HG02973 (cell line): ENCODE results near the gene AGXT.

ENCODE experiments used
- ATAC-seq: cut with Tn5 transposase; IDR thresholded peaks from one replicate; pipeline ENCODE4 v1.9.1; 2021; ENCODE audit warnings: moderate library complexity; ENCODE audit not compliant: unreplicated experiment

The AGXT gene

GRCh38 chr2:240868286-240869108 is at the start of gene AGXT:
Gene AGXT, plus strand, starts transcription at chr2:240868824. Its CDS starts 42 bp downstream, at chr2:240868866.
- ATAC-seq, result no peak

DNA sequence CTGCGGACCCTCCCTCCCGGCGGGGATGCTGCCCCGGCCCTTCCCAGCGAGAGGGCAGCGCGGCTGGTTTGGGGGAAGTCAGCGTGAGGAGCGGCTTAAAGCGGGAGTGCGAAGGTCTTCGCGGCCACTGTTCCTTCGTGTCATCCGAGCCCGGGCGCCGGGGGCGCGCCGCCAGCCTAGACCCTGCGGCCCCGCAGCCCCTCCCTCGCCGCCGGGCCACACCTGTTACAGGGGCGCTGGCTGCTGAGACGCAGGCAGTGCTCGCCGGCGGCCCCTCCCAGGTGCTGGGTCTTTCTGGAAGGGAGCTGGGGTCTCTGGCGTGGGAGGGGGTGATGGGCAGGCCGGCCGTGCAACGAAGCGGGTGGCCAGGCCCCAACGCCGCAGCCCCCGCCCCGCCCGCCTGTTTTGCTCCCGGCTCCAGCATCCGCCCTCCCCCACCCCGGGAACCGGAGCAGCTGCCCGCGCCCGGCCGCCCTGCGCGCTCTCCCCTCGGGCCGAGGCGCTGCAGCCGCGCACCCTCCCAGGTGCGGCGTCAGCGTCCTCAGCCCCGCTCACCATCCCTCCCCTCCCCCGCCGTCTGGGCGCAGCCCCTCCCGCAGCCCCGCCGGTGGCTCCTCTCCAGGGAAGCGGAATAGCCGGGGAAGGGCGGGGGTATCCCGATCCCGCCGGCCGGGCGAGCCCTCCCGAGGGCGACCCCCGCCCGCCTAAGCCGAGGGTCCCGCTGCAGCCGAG is 49.3 kb upstream of the AGXT start:
- ATAC-seq, result no peak

GRCh38 chr2:240819858-240820606 is 48.6 kb upstream of the AGXT start, which contains the start of gene KIF1A:
Gene KIF1A, minus strand, starts transcription at chr2:240820219. Its CDS starts 22,467 bp downstream, at chr2:240797752.
- no peak for ATAC-seq

DNA sequence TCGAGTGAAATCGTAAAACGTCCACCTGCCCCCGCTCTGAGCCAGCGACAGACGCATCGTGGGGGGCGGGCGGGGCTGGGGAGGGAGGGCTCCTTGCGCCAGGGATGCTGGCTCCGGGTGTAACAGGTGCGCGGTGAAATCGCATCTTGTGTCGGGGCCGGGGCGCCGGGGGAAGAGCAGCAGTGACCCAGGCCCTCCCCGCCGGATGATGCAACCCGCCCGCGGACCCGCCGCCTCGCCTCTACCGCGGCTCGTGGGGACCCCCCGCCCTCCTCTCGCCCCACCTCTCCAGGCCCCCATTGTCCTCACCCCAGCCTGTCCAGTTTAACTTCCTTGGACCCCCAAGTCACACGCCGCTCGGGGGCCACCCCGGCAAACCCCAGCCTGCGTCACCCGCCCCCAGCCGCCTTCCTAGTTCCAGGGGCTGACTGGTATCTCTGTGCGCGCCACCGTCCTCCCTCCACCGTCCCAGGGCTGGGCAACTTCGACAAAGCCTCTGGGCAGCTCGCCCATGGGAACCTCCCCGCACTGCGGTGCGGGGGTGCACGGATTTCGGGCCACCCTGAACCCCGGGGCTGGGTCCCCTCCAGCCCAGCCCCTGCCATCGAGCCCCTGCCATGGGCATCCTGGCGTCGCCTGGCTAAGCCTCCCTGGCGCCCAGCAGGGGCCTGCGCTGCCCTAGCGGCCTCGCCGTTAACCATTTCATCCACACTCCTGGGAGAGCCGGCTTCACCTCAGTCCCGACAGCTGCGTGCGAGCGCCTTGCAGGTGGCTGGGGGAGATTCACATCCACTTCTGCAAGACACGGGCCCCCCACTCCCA is 47.8 kb upstream of the AGXT start:
- ATAC-seq, result no peak

DNA sequence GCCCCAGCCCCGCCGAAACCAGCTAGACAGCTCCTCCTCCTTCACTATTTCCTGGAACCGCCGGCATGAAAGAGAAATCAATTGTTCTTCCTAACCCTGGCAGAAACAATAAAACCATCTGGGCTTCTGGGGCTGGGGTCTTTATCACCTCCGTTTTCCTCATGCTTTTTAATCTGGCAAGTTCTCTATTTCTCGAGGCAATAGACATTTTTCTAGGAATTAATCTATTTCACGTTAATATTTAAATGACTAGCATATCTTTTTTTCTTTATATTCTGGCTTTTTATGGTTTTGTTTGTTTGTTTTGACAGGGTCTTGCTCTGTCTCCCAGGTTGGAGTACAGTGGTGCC is 47.2 kb upstream of the AGXT start:
- no peak for ATAC-seq

DNA sequence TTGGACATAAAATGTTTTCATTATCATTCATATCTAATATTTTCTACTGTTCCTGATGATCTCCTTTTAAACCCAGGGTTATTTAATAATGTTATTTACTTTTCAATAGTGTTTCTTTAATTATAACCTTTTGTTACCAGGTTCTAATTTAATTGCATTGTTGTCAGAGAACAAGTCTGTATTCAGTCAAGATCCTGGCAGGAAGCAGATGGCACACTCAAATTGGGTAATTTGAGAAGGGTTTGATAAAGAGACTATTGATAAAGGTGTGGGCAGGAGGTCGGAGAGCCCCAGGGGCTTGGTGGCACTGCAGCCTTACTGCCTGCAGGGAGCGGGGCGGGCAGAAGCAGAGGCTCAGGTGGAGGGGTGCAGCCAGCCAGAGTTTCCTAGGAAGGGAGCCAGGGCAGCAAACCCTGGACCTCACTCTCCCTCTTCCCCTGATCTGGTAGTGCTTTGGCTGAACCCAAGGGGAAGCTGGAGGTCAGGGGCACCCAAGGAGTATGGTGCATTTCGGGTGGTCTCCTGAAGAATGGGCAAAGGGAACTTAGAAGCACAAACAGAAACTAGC is 46.3 kb upstream of the AGXT start:
- ATAC-seq, result no peak

- no peak for ATAC-seq
Observed at GRCh38 chr2:240823449-240824336, 44.9 kb upstream of the AGXT start.

DNA sequence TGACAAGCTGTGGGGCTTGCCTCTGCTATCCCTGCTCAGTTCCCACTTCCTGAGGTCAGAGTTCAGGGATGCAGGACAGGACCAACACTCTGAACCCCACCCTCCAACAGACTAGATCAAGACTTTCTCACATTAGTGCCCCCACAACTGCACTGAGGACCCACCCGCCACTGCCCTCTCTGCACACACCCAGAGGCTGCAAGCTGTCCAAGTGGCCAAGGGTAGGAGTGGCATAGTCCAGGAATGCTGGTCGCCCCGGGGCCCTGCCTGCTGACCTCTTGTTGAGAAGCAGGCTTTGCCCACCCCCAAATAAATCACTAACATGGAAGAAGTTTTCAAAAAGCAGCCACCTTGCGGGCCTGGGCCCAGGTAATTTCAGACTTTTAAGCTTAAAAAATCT is 43.1 kb upstream of the AGXT start:
- ATAC-seq, result no peak

GRCh38 chr2:240831594-240832204 is 36.9 kb upstream of the AGXT start:
- no peak for ATAC-seq

DNA sequence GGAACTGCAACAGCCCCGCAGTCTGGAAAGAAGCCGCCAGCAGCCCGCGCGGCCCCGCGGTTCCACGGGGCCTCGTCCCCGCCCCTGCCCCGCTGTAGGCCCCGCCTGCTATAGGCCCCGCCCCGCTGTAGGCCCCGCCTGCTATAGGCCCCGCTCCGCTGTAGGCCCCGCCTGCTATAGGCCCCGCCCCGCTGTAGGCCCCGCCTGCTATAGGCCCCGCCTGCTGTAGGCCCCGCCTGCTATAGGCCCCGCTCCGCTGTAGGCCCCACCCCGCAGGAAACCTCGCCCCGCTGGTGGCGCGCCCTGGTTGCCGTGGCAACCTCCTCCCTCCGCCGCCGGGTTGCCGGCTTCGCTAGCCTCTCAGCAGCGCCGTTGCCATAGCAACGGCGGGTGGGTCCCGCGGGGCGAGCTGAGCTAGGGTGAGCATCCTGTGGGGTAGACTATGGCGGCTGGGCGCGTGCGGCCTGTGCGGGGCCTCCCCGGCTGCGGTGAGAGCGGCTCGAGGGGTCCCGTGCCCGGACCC is 36.4 kb upstream of the AGXT start:
- ATAC-seq, result peak; percentile 83

GRCh38 chr2:240832921-240833494 is 35.6 kb upstream of the AGXT start:
- ATAC-seq, result no peak

DNA sequence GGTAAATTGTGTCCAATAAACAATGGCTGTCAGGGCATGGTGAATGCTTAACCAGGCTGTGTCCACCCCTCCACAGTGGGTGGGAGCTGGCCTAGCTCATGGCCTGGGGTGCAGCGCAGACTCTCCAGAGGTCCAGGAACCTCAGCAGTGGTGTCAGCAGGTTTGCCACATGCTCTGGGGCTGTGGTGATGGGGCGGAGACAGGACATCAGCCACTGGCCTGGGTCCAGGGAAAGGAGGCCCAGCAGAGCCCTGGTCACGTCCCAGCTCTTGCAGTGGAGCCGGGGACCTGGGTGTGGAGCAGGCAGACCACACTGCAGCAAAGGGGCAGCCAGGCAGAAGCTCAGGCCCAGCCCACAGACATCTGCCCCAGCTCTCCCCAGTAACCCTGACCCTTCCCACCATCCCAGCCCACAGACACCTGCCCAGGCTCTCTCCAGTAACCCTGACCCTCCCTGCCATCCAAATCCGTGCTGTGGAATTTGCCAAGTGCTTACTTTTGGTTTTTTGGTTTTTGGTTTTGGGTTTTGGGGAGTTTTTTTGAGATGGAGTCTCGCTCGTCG is 34.8 kb upstream of the AGXT start:
- ATAC-seq, result no peak

GRCh38 chr2:240834377-240834975 is 34.1 kb upstream of the AGXT start:
- ATAC-seq, result no peak

DNA sequence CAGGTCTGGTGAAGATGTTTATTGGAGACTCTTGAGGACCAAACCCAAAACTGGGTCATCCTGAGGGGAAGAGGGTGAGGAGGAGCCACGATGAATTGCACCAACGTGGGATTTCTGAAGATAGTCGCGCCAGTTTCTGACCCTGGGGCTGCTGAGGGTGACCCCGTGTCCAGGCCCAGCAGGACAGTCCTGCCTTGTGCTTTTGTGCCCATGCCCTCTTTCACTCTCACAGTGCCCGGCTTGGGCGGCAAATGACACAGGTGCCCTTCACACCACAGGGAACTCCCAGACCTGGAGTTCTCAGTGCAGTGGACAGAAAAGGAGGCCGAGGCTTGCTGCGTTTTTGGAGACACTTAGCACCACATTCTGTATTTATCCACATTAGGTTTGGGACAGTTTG is 33.1 kb upstream of the AGXT start:
- ATAC-seq, result no peak

DNA sequence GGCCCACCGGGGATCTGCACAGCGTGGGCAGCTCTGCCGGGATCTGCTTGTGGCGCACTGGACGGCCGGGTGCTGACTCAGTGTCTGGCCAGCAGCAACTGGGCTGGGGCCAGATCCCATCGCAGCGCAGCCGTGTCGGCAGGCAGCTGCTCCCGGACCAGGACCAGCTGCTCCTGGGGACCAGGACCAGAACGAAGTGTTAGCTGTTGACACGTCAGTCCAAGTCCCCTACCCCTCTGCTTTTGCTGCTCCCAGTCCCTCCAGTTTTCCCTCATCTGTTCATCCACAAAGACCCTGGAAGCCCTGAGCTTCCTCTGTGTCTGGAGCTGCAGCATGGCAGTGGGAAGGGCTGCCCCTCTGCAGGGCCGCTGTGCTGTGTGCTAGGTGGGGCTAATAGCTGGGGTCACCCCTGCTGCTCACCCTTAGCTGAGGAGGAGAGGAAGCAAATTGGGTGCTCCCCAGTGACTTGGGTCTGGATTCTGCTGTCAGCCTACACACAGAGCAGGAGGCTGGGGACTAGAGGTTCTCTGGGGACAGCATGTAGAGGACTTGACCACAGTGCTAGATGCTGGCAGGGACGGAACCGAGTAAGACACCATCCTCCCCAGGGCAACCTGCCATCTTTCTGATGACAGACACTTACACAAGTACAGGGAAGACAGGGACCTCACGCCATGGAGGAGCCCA is 31.7 kb upstream of the AGXT start:
- no peak for ATAC-seq

- ATAC-seq, result no peak
Observed at GRCh38 chr2:240837621-240838020, 31.0 kb upstream of the AGXT start.
